Activated CD4-positive, alpha-beta memory T cell treated with anti-CD3 and anti-CD28 coated beads, Interleukin-2, amount 10 ng/mL, durations not matched to agents 7 days and 5 days (primary cell): ENCODE results near the gene UBE2D3. TPM values are rescaled to one million over a fixed set of nuclear protein-coding genes. Genes with fewer than 3 reads are reported as not detected.
A peak's percentile ranks its signal among the peaks of the same experiment; 100 is the strongest.

Experiments used
- CTCF ChIA-PET: fragments of 350-600 bp; sonication (Branson Sonifier 250); formaldehyde crosslinking; loops from one replicate; lab custom pipeline; 2021; ENCODE audit warnings: antibody characterized with exemption, inconsistent platforms; lab: Charles Lee
- POLR2A ChIA-PET: fragments of 350-600 bp; sonication (Branson Sonifier 250); formaldehyde crosslinking; loops from one replicate; lab custom pipeline; 2021; ENCODE audit warnings: antibody characterized with exemption; lab: Charles Lee
- DNase-seq: peaks from one replicate; pipeline ENCODE4 v3.0.0-alpha.2; 2020
- H3K27ac Mint-ChIP-seq: one replicate; pipeline ENCODE4 v1.8.0; 2021; ENCODE audit warnings: mild to moderate bottlenecking, mixed read lengths
- H3K27me3 Mint-ChIP-seq: one replicate; pipeline ENCODE4 v1.8.0; 2021; ENCODE audit warnings: mixed read lengths
- H3K36me3 Mint-ChIP-seq: one replicate; pipeline ENCODE4 v1.8.0; 2021; ENCODE audit warnings: low read depth, mixed read lengths
- H3K4me1 Mint-ChIP-seq: one replicate; pipeline ENCODE4 v1.8.0; 2021; ENCODE audit warnings: mixed read lengths
- H3K4me3 Mint-ChIP-seq: one replicate; pipeline ENCODE4 v1.8.0; 2021; ENCODE audit warnings: mild to moderate bottlenecking, mixed read lengths
- H3K9me3 Mint-ChIP-seq: one replicate; pipeline ENCODE4 v1.8.0; 2021; ENCODE audit warnings: mixed read lengths
- total RNA-seq, 2 experiments: library from RNA; stranded (reverse); gene quantifications; one replicate each; pipeline ENCODE4 v1.2.3, GENCODE V29; 2021

Gene UBE2D3
- total RNA-seq, 2 experiments from 2014 or later, result 378 to 380 TPM

GRCh38 chr4:102817021-102817605, 10.2 kb downstream of the UBE2D3 start:
- no peaks in the 10 kb centered on the region for H3K9me3 Mint-ChIP-seq
- H3K4me3 Mint-ChIP-seq, result peak overlapping the region; percentile 14
- no peak for DNase-seq
- no peaks in the 10 kb centered on the region for H3K27me3 Mint-ChIP-seq
- ChIA-PET CTCF (interaction anchor here (1.2 to 3.0 kb wide), 6 partner anchors 10 to 369 kb away, joined by 3 to 8 read pairs (median 6); partner anchors contain the start of gene UBE2D3), POLR2A (interaction anchor here (1.1 to 15.1 kb wide), 7 partner anchors 10 to 471 kb away, joined by 3 to 510 read pairs (median 4); partner anchors contain the start of genes CISD2 and UBE2D3)
- peak overlapping the region; percentile 28 for H3K27ac Mint-ChIP-seq
- peaks cover 82% of the 10 kb centered on the region for H3K4me1 Mint-ChIP-seq
- peaks cover 77% of the 10 kb centered on the region for H3K36me3 Mint-ChIP-seq

GRCh38 chr4:102815981-102816380, 11.4 kb downstream of the UBE2D3 start:
- ChIA-PET POLR2A (interaction anchor here (1.1 to 15.1 kb wide), 7 partner anchors 11 to 470 kb away, joined by 3 to 510 read pairs (median 4); partner anchors contain the start of genes CISD2 and UBE2D3), CTCF (interaction anchor here (1.6 to 3.0 kb wide), 3 partner anchors 12 to 276 kb away, joined by 6 to 8 read pairs (median 7); partner anchors contain the start of gene UBE2D3)
- Mint-ChIP-seq H3K27me3 (no peaks in the 10 kb centered on the region), H3K4me3 (no peak overlapping the region), H3K4me1 (peaks cover 80% of the 10 kb centered on the region), H3K9me3 (no peaks in the 10 kb centered on the region), H3K36me3 (peaks cover 74% of the 10 kb centered on the region), H3K27ac (no peak overlapping the region)
- no peak for DNase-seq

GRCh38 chr4:102809691-102810090, 17.7 kb downstream of the UBE2D3 start:
- H3K4me3 Mint-ChIP-seq, result no peak overlapping the region
- no peak for DNase-seq
- peaks cover 71% of the 10 kb centered on the region for H3K36me3 Mint-ChIP-seq
- ChIA-PET CTCF (interaction anchor here (0.9 to 1.2 kb wide), 3 partner anchors 8 to 389 kb away, joined by 3 to 4 read pairs (median 3); partner anchors contain the start of gene MANBA), POLR2A (interaction anchor here (0.7 to 5.2 kb wide), 6 partner anchors 8 to 82 kb away, joined by 3 to 43 read pairs (median 4); partner anchors contain the start of gene UBE2D3)
- H3K27ac Mint-ChIP-seq, result no peak overlapping the region
- H3K4me1 Mint-ChIP-seq, result peaks cover 63% of the 10 kb centered on the region
- no peaks in the 10 kb centered on the region for H3K9me3 Mint-ChIP-seq
- H3K27me3 Mint-ChIP-seq, result no peaks in the 10 kb centered on the region

- H3K27ac Mint-ChIP-seq, result no peak overlapping the region
- H3K4me3 Mint-ChIP-seq, result no peak overlapping the region
- no peaks in the 10 kb centered on the region for H3K9me3 Mint-ChIP-seq
- ChIA-PET CTCF (interaction anchor here (1.0 to 1.2 kb wide), 2 partner anchors 48 to 388 kb away, joined by 3 to 4 read pairs; partner anchors contain the start of gene MANBA), POLR2A (interaction anchor here (0.7 to 5.2 kb wide), 3 partner anchors 15 to 83 kb away, joined by 4 to 43 read pairs (median 37); partner anchors contain the start of gene UBE2D3)
- peaks cover 69% of the 10 kb centered on the region for H3K36me3 Mint-ChIP-seq
- H3K4me1 Mint-ChIP-seq, result peaks cover 60% of the 10 kb centered on the region
- H3K27me3 Mint-ChIP-seq, result no peaks in the 10 kb centered on the region
- DNase-seq, result no peak
These were observed 18.2 kb downstream of the UBE2D3 start for GRCh38 chr4:102809190-102809589.

GRCh38 chr4:102808009-102808408, 19.3 kb downstream of the UBE2D3 start:
- CTCF ChIA-PET, result no interaction called here
- DNase-seq, result no peak
- Mint-ChIP-seq H3K27me3 (no peaks in the 10 kb centered on the region), H3K27ac (no peak overlapping the region), H3K4me1 (peaks cover 52% of the 10 kb centered on the region), H3K9me3 (no peaks in the 10 kb centered on the region), H3K36me3 (peaks cover 66% of the 10 kb centered on the region), H3K4me3 (no peak overlapping the region)
- POLR2A ChIA-PET, result no interaction called here

GRCh38 chr4:102807345-102807744, 20.0 kb downstream of the UBE2D3 start:
- peaks cover 53% of the 10 kb centered on the region for H3K4me1 Mint-ChIP-seq
- ChIA-PET POLR2A (interaction anchor here (5.5 kb wide), 1 partner anchor 10 kb away, joined by 27 read pairs; no protein-coding TSS in a partner anchor), CTCF (no interaction called here)
- DNase-seq, result no peak
- no peaks in the 10 kb centered on the region for H3K27me3 Mint-ChIP-seq
- no peaks in the 10 kb centered on the region for H3K9me3 Mint-ChIP-seq
- no peak overlapping the region for H3K27ac Mint-ChIP-seq
- peaks cover 68% of the 10 kb centered on the region for H3K36me3 Mint-ChIP-seq
- no peak overlapping the region for H3K4me3 Mint-ChIP-seq

GRCh38 chr4:102799816-102800215, 27.5 kb downstream of the UBE2D3 start:
- no peaks in the 10 kb centered on the region for H3K27me3 Mint-ChIP-seq
- H3K4me3 Mint-ChIP-seq, result no peak overlapping the region
- H3K4me1 Mint-ChIP-seq, result peaks cover 7% of the 10 kb centered on the region
- H3K36me3 Mint-ChIP-seq, result peaks cover 80% of the 10 kb centered on the region
- no peak overlapping the region for H3K27ac Mint-ChIP-seq
- ChIA-PET POLR2A (no interaction called here), CTCF (no interaction called here)
- H3K9me3 Mint-ChIP-seq, result no peaks in the 10 kb centered on the region
- no peak for DNase-seq

GRCh38 chr4:102794999-102795398, 32.4 kb downstream of the UBE2D3 start:
- no peak for DNase-seq
- H3K4me1 Mint-ChIP-seq, result peaks cover 17% of the 10 kb centered on the region
- H3K36me3 Mint-ChIP-seq, result peaks cover 79% of the 10 kb centered on the region
- H3K9me3 Mint-ChIP-seq, result no peaks in the 10 kb centered on the region
- no peak overlapping the region for H3K4me3 Mint-ChIP-seq
- no peak overlapping the region for H3K27ac Mint-ChIP-seq
- CTCF ChIA-PET, result no interaction called here
- no peaks in the 10 kb centered on the region for H3K27me3 Mint-ChIP-seq
- POLR2A ChIA-PET, result interaction anchor here (0.8 to 1.6 kb wide), 2 partner anchors 33 to 74 kb away, joined by 3 to 4 read pairs; partner anchors contain the start of genes CISD2 and UBE2D3

GRCh38 chr4:102792361-102792936, 34.9 kb downstream of the UBE2D3 start:
- POLR2A ChIA-PET, result interaction anchor here (0.9 to 2.5 kb wide), 6 partner anchors 17 to 344 kb away, joined by 3 to 10 read pairs (median 3); partner anchors contain the start of genes MANBA and UBE2D3
- Mint-ChIP-seq H3K27ac (no peak overlapping the region), H3K4me1 (peaks cover 21% of the 10 kb centered on the region), H3K36me3 (peaks cover 59% of the 10 kb centered on the region), H3K9me3 (no peaks in the 10 kb centered on the region), H3K27me3 (no peaks in the 10 kb centered on the region), H3K4me3 (no peak overlapping the region)
- CTCF ChIA-PET, result interaction anchor here (1.2 kb wide), 1 partner anchor 291 kb away, joined by 3 read pairs; the partner anchor contains the start of gene NFKB1
- DNase-seq, result no peak

GRCh38 chr4:102791318-102791835, 36.0 kb downstream of the UBE2D3 start:
- Mint-ChIP-seq H3K36me3 (peaks cover 48% of the 10 kb centered on the region), H3K27me3 (no peaks in the 10 kb centered on the region), H3K9me3 (no peaks in the 10 kb centered on the region), H3K4me1 (peaks cover 21% of the 10 kb centered on the region), H3K4me3 (no peak overlapping the region), H3K27ac (no peak overlapping the region)
- CTCF ChIA-PET, result interaction anchor here (1.2 to 1.4 kb wide), 2 partner anchors 31 to 290 kb away, joined by 3 read pairs; partner anchors contain the start of gene NFKB1
- POLR2A ChIA-PET, result interaction anchor here (1.3 to 2.6 kb wide), 3 partner anchors 25 to 31 kb away, joined by 3 to 11 read pairs (median 4); partner anchors contain the start of gene MANBA
- DNase-seq, result no peak

- H3K27ac Mint-ChIP-seq, result no peak overlapping the region
- H3K27me3 Mint-ChIP-seq, result no peaks in the 10 kb centered on the region
- H3K4me1 Mint-ChIP-seq, result peaks cover 17% of the 10 kb centered on the region
- peaks cover 27% of the 10 kb centered on the region for H3K36me3 Mint-ChIP-seq
- no peaks in the 10 kb centered on the region for H3K9me3 Mint-ChIP-seq
- DNase-seq, result no peak
- H3K4me3 Mint-ChIP-seq, result no peak overlapping the region
- ChIA-PET POLR2A (interaction anchor here (0.9 to 2.7 kb wide), 5 partner anchors 15 to 444 kb away, joined by 3 to 11 read pairs (median 4); partner anchors contain the start of genes MANBA, SLC39A8 and UBE2D3), CTCF (no interaction called here)
These were observed 38.0 kb downstream of the UBE2D3 start for GRCh38 chr4:102789317-102789717.

- ChIA-PET POLR2A (interaction anchor here (0.6 to 2.7 kb wide), 2 partner anchors 25 to 347 kb away, joined by 3 to 7 read pairs; no protein-coding TSS in a partner anchor), CTCF (interaction anchor here (0.6 kb wide), 1 partner anchor 34 kb away, joined by 3 read pairs; no protein-coding TSS in a partner anchor)
- Mint-ChIP-seq H3K4me3 (no peak overlapping the region), H3K27me3 (no peaks in the 10 kb centered on the region), H3K27ac (no peak overlapping the region), H3K9me3 (no peaks in the 10 kb centered on the region), H3K4me1 (peaks cover 16% of the 10 kb centered on the region), H3K36me3 (peaks cover 18% of the 10 kb centered on the region)
- no peak for DNase-seq
These were observed 39.4 kb downstream of the UBE2D3 start for GRCh38 chr4:102787944-102788343.
